Fibroblast of peridontal ligament (primary cell): ENCODE results near the gene STARD4.

Experiments used
- DNase-seq: peaks from one replicate; pipeline ENCODE4 v3.0.0-alpha.2; 2010; ENCODE audit errors: extremely low read depth

Gene STARD4

GRCh38 chr5:111512375-111513130 is at the start of gene STARD4:
Gene STARD4, minus strand, starts transcription at chr5:111512535. Its CDS starts 5,102 bp downstream, at chr5:111507433.
- DNase-seq, result peak; percentile 97

GRCh38 chr5:111559680-111560079 is 47.3 kb upstream of the STARD4 start:
- DNase-seq, result no peak

GRCh38 chr5:111557686-111558085 is 45.4 kb upstream of the STARD4 start:
- DNase-seq, result no peak

GRCh38 chr5:111557111-111557510 is 44.8 kb upstream of the STARD4 start:
- DNase-seq, result no peak

- DNase-seq, result no peak
Observed at GRCh38 chr5:111556501-111556900, 44.2 kb upstream of the STARD4 start.

- DNase-seq, result no peak
Observed at GRCh38 chr5:111555760-111556159, 43.4 kb upstream of the STARD4 start.

GRCh38 chr5:111553868-111554267 is 41.5 kb upstream of the STARD4 start:
- DNase-seq, result no peak

- DNase-seq, result no peak
Observed at GRCh38 chr5:111552896-111553295, 40.6 kb upstream of the STARD4 start.

- DNase-seq, result no peak
Observed at GRCh38 chr5:111552492-111552891, 40.2 kb upstream of the STARD4 start.

GRCh38 chr5:111551569-111552275 is 39.4 kb upstream of the STARD4 start:
- DNase-seq, result no peak

GRCh38 chr5:111551161-111551560 is 38.8 kb upstream of the STARD4 start:
- DNase-seq, result no peak

GRCh38 chr5:111550282-111551020 is 38.1 kb upstream of the STARD4 start:
- peak; percentile 97 for DNase-seq

- DNase-seq, result no peak
Observed at GRCh38 chr5:111548992-111549649, 36.8 kb upstream of the STARD4 start.

GRCh38 chr5:111548348-111548950 is 36.1 kb upstream of the STARD4 start:
- DNase-seq, result no peak

- no peak for DNase-seq
Observed at GRCh38 chr5:111545031-111545430, 32.7 kb upstream of the STARD4 start.

GRCh38 chr5:111537141-111538024 is 25.0 kb upstream of the STARD4 start:
- peak; percentile 91 for DNase-seq

GRCh38 chr5:111535879-111536549 is 23.7 kb upstream of the STARD4 start:
- DNase-seq, result no peak

GRCh38 chr5:111532886-111533582 is 20.7 kb upstream of the STARD4 start:
- DNase-seq, result no peak

GRCh38 chr5:111530298-111530740 is 18.0 kb upstream of the STARD4 start:
- DNase-seq, result no peak
